ENCODE measurements around the gene TBX4.

The TBX4 gene

DNA sequence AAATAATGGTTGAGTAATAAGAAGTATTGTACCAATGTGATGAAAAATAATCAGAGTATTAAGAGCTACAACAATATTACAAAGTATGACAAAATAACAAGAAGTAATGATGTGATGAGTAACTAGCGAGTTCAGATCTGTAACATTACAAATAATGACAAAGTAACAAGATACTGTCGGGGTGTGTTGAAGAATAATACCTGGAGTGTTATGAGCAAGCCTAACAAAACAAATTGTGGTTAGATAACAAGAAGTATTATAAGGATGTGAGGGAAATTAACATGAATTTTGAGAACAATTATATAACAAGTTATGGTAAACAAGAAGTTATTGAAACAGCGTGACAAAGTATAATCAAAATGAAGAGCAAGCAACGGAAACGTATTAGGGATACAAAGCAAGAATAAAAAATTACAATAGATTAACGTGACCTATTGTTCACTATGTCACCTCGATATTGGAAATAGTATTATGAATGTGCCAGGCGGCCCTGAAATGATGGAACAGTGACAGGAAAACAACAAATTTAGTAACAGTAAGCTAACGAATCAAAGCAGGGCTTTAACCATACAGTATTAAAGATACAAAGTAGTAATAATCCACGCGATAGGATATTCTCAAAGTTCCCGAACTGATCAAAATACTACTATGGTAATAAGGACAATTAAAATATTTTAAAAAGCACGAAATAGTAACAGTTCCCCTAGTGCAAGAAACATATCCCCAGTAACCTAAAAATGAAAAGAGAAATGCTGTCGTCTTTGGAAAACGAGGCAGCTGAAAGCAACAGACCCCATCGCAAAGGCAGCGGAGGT lies 1.6 kb downstream of the TBX4 start:
- in situ Hi-C loops (cut with MboI; ENCODE audit: low sequenced_read_pairs) = no loop called here

DNA sequence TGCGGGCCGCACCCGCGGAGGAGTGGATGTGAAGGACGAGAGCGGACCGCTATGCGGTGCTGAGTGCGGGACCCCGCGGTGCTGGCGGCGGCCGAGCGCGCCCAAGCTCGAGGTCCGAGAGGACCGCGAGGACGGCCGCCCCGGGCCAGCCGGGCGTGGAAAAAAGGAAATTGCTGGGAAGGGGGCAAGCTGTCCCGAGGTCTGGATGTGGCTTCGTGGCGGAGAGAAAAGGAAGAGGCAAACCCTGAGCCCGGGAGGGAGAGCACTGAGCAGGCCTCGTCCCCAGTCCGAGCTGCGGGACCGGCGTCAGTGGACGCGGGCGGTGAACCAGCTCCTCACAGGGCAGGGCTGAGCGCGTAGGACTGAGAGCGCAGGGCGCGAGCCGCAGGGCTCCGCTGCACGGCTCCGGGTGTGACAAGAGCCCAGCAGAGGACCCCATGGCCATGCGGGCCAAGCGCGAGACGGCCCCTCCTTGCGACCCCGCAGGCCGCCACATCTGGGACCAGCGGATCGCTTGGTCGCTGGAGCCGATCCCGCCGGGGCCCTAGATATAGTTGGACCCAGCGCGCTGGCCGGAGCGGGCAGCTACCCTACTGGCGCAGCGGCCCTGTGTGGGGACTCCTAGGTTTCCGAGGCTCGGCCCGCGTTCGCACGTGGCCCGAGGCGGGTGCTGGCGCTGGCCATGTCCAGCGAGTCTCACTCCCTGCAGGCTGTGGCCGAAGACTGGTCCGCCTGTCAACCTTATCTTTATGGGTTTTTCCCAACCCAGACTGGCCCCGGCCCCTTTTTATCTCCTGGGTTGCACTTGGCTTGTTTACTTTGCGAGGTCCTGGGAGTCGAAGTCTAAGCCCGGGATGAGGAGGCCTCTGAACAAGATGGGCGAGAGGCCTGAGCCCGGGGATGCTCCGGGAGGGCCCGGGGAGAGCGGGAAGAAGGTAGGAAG lies 2.4 kb downstream of the TBX4 start:
- in situ Hi-C loops (cut with MboI; ENCODE audit: low sequenced_read_pairs) = no loop called here

DNA sequence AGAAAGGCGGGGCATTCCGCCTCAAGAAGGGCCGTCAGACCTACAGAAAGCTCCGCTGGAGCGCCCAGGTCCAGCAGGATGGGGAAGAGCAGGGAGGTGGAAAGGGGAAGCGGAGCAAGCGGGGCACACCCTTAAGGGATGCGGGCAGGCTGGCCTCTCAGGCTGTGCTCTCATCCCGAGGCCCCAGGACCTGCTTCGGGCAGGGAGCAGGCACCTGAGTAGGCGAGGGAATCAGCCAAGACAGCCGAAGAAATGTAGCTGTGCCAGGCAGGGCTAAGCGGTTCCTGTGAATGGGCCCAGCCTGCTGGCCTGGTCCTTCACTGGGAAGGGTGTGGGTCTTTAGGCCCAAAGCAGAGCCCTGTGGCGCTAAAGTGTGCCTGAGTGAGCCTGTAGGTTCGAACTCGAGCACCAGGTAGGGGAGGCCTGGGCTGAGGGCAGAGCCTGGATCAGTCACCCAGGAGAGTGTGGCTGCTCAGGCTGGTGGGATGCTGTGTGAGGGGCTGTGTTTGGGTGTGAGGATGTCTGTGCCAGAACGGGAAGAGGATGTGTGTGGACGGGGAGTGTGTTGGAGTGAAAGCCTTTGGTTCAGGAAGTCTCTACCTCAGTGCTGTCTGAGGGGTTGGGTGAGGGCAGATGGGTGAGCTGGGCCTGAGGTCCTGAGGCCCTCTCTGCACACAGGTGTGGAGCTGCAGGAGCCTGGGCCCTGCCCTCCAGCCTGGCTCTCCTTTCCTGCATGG lies 3.3 kb downstream of the TBX4 start:
- in situ Hi-C loops (cut with MboI; ENCODE audit: low sequenced_read_pairs) = no loop called here

DNA sequence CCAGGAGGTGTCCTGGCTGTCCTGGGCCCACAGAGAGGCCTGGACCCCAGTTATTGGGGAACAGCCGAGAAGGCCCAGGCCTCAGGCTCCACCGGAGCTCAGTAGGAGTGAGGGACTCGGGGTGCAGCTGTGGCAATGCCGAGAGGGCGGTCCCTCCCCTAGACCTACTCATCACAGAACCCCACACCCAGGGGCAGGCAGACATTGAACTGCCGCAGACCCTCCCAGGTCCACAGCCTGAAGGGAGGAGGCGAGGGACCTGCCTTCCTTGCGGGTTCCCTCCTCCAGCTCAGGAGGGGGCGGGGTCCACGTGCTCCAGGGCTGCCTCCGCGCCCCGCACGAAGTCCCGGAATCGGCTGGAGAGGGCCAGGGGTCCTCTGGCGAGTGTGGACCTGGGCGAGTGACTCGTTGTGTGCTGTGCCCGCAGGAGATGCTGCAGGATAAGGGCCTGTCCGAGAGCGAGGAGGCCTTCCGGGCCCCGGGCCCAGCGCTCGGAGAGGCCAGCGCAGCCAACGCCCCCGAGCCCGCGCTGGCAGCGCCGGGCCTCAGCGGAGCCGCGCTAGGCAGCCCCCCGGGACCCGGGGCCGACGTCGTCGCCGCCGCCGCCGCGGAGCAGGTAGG lies 3.9 kb downstream of the TBX4 start:
- in situ Hi-C loops (cut with MboI; ENCODE audit: low sequenced_read_pairs) = no loop called here

DNA sequence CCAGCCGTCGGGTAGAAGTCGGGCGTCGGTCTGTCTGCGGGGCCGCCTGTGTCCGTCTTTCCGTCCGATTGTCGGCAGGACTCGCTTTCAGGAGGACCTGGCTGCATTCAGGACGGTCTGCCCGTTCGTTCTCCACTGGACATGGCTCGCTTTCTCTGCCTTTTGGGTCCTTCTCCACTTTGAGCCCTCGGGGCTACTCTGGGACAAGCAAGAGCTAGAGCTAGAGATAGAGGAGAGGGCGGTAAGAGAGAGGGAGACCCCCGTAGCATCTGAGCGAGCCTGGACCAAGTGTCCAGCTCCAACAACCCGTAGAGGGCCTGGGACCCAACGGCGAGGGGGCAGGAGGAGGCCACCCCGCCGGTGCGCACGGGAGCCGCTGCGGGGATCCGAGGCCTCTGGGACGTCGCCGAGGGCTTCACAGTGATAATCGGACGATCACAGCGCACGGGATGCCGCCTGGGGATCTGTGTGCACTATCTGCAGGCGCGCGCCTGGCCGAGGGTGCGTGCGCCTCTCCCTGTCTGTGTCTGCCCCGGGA lies 4.5 kb downstream of the TBX4 start:
- in situ Hi-C loops (cut with MboI; ENCODE audit: low sequenced_read_pairs) = no loop called here

DNA sequence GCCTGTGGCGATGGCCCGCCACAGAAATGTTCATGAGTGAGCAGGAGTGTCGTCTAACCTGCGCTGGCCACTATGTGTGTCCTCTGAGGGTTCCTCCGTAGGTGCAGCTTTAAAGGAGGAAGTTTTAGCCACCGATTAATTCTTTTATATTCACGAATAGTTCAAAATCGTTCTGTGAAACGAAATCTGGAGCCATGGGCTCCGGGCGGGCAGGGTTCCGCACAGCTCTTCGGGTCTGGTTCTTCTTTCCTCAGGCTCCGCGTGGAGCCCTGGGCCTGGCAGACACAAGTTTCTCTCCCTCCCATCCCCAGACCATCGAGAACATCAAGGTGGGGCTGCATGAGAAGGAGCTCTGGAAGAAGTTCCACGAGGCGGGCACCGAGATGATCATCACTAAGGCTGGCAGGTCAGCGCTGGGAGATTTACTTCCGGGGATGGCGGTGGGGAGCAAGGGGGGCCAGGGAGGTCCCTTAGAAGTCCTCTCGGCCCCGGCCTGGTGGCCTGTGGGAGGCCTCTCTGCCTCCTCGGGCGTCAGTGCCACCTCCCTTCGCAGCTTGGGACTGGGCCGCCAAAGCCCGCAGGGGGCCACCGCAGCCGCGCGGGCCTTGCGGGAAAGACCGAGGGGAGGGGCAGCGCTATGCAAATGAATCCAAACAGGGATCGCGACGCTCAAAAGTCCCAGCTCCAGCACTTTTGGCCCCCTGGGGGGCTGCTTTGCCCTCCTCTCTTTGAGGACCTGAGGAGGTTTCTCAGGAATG lies 5.2 kb downstream of the TBX4 start:
- in situ Hi-C loops (cut with MboI; ENCODE audit: low sequenced_read_pairs) = no loop called here

DNA sequence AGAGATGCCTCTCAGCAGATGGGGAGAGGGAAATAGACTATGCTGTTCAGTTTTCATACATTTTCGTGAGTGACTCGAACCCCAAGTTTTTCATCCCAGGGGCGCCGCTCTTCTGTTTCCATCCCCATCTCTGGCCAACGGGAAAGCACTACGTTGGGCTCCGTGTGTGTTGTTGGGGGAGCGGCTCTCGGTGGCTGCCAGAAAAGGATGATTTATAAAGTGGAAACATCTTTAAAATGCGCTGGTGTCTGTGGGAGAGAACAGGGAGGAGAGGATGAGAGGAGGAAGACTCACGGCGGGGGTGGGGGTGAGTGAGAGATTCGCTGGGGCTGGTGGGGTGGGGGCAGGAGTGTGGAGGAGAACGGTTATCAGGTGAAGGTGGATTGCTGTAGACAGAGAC lies 5.8 kb downstream of the TBX4 start:
- in situ Hi-C loops (cut with MboI; ENCODE audit: low sequenced_read_pairs) = no loop called here

DNA sequence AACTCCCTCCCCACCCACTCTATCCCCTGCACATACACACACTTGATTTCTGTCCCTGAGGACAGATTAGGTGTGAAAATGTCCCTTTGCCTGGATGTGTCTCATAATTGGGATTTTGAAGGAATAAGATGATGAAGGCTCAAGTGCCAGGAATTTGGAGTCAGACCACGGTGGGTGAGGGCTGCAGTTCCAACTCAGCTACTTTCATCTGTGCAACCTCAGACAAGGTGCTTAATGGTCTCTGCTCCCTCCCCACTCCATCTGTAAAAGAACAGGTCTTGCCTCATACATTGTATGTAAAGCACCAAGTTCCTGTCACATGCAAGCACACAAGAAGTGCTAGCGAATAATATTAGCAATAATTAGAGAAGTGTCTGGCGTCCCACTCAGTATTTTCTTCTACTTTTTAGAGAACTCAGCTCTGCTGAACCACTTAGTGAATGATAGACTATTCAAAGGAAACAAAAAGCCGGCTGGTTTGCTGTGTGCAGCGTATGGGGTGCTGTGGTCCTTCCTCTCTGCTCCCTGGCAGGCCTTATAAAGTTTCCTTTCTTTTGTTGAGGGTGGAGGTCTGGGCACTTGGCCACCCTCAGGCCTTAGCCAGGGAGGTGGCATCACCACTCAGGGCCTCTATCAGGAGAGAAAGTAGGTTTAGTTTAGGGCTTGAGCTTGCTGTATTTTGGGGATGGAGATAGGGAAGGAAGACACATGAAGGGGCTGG lies 6.4 kb downstream of the TBX4 start:
- in situ Hi-C loops (cut with MboI; ENCODE audit: low sequenced_read_pairs) = no loop called here

DNA sequence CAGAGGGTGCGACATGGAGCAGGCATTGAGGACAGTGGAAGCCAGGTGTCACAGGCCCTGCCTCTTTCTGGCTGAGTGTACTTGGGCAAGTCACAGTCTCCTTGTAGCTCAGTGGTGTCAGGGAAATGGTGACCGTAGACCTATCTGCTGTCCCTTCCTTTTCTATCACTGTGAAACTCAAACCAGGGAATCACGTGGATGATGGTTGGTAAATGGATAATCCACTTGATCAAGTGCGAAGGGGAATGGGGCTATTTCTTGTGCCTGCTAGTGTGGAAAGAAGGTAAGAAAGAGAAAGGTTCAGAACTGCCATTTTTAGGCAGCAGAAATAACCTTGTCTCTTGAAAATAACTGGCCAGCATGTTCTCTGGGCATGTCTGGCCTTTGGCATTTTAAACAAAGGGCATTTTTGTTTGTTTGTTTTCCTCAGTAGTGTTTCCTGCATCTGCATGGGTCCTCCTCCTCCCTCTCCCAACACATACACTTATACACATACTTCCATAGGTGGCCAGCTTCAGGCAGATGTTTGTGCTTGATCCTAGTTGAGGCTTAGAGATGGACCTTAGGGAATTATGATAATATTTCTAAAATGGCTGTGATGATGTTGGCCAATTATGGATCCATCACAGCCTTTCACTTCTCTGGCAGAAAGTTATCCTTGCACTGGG lies 7.1 kb downstream of the TBX4 start:
- in situ Hi-C loops (cut with MboI; ENCODE audit: low sequenced_read_pairs) = no loop called here

DNA sequence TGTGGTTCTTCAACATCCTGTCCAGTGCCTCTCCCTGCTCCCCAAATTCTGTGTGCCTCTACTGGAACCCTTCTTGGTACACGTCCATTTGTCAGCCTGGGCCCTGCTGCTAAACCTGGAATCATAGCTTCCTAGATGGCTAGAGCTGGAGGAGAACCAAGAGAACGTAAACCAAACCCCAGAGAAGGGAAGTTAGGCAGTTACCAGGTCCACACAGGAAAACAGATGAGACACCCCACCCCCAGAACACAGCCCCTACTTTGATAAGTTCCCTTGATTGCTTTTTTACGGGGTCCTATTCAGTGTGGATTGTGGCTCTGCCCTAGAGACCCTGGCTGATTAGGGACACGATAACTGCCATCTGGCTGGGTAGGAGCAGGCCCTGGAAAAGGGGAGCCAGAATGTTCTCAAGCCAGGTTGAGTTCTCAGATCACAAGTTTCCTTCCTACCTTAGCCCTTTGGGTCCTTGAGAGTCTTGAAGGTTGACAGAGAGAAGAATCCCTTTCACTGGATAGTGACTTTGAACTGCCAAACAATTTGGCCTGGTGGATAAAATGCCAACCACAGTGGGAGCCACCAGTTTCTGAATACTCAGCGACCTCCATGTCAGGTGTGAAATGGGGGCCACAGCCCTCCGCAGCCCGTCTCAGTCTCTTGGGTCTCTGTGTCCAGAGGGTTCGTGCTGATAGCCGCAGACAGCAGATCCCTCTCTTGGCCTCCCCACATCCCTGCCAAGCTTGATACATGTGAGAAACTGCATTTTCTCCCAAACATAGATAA lies 7.9 kb downstream of the TBX4 start:
- in situ Hi-C loops (cut with MboI; ENCODE audit: low sequenced_read_pairs) = no loop called here

DNA sequence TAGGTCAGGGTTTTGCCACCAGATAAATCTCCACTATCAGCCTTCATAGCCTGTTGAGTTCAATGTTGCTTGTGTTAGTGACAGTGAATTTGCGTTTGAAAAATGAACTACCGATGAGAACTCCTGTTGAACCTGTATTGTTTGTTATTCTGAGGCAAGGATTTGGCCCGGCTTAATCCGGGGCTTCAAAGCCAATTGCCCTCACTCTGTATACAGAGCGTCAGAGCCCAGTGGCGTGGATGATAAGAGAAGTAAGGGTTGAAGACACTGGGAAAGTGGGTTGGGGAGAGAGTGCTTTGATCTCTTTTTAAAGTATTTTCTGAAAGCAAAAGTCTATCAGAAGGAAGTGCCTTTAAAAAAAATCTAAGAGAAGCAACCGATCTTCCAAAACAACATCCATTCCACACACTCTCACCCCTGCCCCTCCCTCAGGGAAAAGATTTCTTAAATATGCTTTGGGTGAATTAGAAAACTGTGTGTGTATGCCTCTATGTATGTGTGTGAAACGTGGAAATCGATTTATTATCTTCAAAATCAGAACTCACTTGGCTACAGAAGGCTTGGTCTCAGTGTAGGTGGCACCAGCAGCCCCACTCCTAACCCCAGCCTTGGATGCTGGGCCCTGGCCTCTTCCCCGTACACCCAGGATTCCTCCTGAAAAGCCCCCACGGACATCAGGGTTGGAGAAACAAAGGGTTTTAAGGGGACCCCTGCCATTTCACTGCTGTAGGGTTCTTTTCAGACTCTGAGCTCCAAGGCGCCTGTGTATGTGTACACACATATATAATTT lies 8.8 kb downstream of the TBX4 start:
- in situ Hi-C loops (cut with MboI; ENCODE audit: low sequenced_read_pairs) = no loop called here

DNA sequence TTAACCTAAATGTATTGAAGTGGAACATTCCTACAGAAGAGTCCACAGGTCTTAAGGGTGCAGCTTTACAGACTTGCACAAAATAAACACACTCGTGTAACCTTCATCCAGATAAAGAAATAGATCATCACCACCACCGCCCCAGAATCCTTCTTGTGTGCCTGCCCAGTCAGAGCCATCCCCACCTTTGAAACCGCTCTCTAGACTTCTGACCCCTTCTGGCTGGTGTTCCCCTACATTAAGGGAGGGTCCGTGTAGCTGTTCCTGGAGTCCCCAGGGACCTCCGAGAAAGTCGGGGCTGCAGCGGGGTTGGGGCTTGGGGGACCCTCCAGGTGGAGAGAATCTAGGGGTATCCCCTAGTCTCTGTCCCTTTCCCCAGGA lies 9.4 kb downstream of the TBX4 start:
- in situ Hi-C loops (cut with MboI; ENCODE audit: low sequenced_read_pairs) = no loop called here

DNA sequence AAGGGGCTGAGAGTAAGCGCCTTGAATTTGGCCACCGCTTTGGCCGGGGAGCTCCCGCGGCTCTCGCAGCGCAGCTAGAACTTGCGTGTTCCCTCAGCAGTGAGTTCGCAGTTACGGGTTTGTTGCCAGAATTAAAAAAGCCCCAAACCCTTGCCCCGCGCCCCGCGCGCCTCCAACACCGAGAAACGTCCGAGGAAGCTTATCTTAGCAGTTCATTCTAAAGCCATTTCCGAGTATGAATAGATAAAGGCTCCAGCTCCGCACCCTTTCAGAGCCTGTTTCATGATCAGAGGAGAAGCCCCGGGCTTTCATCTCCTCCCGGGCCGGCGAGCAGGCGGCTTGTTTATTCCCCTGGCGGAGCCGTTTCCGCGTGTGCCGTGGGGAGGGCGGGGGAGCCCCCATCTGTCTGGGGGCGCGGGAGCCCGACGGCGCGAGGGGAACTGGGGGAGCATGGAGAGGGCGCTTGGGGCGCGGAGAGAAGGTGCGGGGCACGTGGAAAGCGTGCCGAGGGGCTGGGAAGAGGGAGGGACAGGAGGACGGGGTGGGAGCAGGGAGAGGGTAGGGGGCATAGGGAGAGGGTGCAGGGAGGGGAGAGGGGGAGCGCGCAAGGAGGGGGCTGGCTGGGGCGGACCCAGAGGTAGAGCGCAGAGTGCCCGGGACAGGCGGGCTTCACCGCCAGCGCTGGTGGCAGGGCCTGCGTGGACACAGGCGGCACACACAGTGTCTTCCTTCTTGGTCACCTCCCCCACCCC lies 9.9 kb downstream of the TBX4 start:
- in situ Hi-C loops (cut with MboI; ENCODE audit: low sequenced_read_pairs) = no loop called here

DNA sequence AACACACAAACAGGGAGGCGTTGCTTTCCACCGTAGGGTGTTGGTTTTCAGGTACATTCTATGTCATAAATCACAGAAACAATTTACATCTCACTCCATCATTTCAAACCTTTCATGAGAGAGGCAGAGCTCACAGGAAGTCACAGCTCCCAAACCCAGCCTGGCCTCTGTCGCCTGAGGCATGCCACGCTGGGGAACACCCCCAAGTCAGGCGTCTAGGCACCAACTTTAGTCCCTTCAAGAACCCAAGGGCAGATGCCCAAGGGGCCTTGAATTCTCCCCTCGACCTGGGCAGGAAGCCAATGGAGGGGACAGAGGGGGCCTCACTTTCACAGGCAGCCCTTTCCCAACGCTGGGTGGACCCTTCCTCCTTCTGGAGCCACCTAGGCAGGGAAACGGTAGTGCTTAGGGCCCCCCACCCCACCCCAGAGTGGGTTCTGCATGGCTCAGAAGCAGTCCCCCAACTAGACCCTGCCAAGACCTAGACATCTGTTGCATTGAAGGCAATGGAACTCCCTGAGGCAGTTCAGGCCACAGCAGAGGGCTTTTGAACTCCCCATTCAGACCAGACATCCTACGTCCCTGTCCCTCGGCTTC lies 10.6 kb downstream of the TBX4 start:
- in situ Hi-C loops (cut with MboI; ENCODE audit: low sequenced_read_pairs) = no loop called here

DNA sequence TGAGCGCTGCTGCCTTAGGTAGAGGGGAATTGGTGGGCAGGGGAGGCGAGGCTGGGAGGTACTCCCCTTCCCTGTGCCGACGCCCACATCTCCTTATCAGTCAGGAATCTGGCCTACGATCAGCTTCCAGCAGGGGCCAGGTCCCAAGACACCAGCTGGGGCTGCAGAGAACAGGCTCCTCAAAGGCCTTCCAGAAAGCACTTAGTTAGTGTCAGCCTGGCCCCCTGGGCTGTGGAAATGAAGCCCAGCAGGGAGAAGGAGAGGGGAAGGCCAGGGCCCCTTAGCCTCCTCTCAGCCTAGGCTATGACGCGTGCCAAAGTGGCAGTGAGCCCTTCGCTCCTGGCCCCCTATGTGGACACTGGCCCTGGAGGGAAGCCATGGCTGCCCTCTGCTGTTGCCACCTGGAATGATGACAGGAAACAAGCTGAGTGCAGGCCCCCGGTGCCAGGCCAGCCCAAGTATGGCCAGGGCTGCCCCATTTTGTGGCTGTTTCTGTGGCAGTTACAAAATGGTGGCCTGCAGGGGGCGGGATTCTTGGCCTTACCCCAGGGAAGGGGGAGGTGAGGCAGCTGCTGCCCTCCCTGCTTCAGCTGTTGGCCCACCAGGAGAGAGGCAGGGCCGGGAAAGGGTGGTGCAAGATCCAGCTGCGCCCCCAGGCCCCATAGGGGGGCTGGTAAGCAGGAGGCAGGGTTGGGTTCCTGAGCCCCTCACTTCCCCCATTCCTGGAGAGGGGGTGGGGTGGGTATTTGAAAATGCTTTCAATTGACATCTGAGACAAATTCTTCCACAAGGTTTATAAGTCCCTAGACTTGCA lies 11.3 kb downstream of the TBX4 start:
- in situ Hi-C loops (cut with MboI; ENCODE audit: low sequenced_read_pairs) = no loop called here

Measured in HL-60/S4 (cell line).